Activated CD4-positive, alpha-beta T cell treated with anti-CD3 and anti-CD28 coated beads, Interleukin-2, amount 10 ng/mL, durations not matched to agents 24 days and 14 days (primary cell): ENCODE data around the gene COPG1. TPM values are rescaled to one million over a fixed set of nuclear protein-coding genes. Genes with fewer than 3 reads are reported as not detected.
"Not testable (repeated sequence)": the region's sequence is repeated elsewhere in the genome, so short reads cannot be mapped to it uniquely, and the experiment has no call there.

Experiments
- DNase-seq: peaks from one replicate; pipeline ENCODE4 v3.0.0; 2022
- H3K27ac Mint-ChIP-seq: one replicate; pipeline ENCODE4 v1.8.0; 2022; ENCODE audit warnings: mild to moderate bottlenecking, mixed read lengths
- H3K27me3 Mint-ChIP-seq: one replicate; pipeline ENCODE4 v1.8.0; 2022; ENCODE audit warnings: mixed read lengths
- H3K36me3 Mint-ChIP-seq: one replicate; pipeline ENCODE4 v1.8.0; 2022; ENCODE audit warnings: low read depth, mild to moderate bottlenecking, mixed read lengths
- H3K4me1 Mint-ChIP-seq: one replicate; pipeline ENCODE4 v1.8.0; 2021; ENCODE audit warnings: mixed read lengths
- H3K4me3 Mint-ChIP-seq: one replicate; pipeline ENCODE4 v1.8.0; 2022; ENCODE audit warnings: mild to moderate bottlenecking, moderate library complexity, mixed read lengths
- H3K9me3 Mint-ChIP-seq: one replicate; pipeline ENCODE4 v1.8.0; 2021; ENCODE audit warnings: mixed read lengths
- intact Hi-C: fragments of 100-400 bp; cut with micrococcal nuclease; formaldehyde crosslinking; loops from one replicate; pipeline ENCODE4 v1.15.1; 2023
- total RNA-seq: library from RNA; stranded (reverse); gene quantifications from 2 replicates; pipeline ENCODE4 v1.2.3, GENCODE V29; 2022

Gene COPG1
- total RNA-seq, 1 donor from 2014 or later, result 142 TPM

DNA sequence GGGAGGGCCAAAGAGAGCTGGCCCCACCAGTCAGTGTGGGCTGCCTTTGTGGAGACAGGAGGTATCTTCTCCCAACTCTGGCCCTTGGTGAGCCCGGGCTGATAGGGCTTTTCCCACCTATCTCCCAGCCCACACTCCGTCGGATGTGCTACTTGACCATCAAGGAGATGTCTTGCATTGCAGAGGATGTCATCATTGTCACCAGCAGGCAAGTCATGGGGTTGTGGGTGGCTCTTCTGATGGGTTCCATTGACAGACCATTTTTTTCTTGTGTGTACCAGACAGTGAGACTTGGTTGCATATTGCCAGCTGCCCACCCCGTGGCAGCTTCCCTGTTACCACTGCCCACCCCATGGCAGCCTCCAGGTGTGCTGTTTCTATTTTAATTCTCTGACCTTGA is 3.3 kb downstream of the COPG1 start:
- DNase-seq, result no peak
- Mint-ChIP-seq H3K4me3 (no peak overlapping the region), H3K4me1 (peaks cover 32% of the 10 kb centered on the region), H3K27me3 (no peaks in the 10 kb centered on the region), H3K9me3 (no peaks in the 10 kb centered on the region), H3K27ac (no peak overlapping the region), H3K36me3 (peaks cover 66% of the 10 kb centered on the region)
- intact Hi-C loops, result no loop called here

DNA sequence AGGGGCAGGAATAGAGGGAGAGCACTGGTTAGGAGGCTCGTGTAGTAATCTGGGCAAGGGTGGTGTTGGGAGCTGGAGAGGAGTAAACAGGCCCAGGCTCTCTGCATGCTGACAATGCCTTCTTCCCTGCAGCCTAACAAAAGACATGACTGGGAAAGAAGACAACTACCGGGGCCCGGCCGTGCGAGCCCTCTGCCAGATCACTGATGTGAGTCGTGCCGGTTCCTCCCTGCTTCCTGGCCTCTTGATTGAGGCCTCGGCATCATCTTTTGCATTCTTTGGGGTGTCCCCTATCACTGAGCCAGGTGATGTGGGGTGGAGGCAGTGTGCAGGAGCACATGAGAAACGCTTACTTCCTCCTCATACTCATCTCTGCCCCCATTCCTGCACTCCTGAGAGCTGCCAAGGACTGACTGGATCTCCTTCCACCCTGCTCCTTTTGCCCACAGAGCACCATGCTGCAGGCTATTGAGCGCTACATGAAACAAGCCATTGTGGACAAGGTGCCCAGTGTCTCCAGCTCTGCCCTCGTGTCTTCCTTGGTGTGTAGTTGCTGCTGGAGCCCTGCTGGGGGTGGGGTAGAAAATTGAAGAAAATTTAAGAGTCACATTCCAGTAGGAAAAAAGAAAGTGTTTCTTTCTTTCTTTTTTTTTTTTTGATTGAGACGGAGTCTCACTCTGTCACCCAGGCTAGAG is 5.3 kb downstream of the COPG1 start:
- Mint-ChIP-seq H3K4me3 (no peak overlapping the region), H3K4me1 (peaks cover 18% of the 10 kb centered on the region), H3K27ac (no peak overlapping the region)

DNA sequence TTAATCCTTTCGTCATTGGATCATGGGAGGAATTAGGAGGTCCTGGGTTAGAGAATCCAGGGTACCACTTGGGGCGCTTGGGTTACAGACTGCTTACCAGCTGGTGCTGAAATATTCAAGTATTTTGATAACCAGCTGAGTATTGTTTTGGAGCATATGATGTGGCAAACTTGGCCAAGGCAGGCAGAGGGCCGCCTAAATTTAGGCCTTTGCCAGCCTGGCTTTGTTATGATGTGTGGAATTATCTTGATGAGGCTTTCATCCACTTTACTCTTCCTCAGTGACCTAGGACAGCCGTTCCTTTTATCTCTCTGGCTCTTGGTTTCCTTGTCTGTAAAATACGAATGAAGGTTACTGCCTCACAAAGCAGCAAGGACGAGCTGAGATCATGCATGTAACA is 6.9 kb downstream of the COPG1 start:
- no peak overlapping the region for H3K4me3 Mint-ChIP-seq
- intact Hi-C loops, result no loop called here
- no peak for DNase-seq
- no peak overlapping the region for H3K27ac Mint-ChIP-seq
- H3K36me3 Mint-ChIP-seq, result peaks cover 81% of the 10 kb centered on the region
- no peaks in the 10 kb centered on the region for H3K27me3 Mint-ChIP-seq
- no peaks in the 10 kb centered on the region for H3K9me3 Mint-ChIP-seq
- peaks cover 14% of the 10 kb centered on the region for H3K4me1 Mint-ChIP-seq

More for the DNA sequence above, 5.3 kb downstream of the COPG1 start:
- no peaks in the 10 kb centered on the region for H3K9me3 Mint-ChIP-seq
- no peak for DNase-seq
- intact Hi-C loops, result no loop called here
- peaks cover 76% of the 10 kb centered on the region for H3K36me3 Mint-ChIP-seq
- H3K27me3 Mint-ChIP-seq, result no peaks in the 10 kb centered on the region

DNA sequence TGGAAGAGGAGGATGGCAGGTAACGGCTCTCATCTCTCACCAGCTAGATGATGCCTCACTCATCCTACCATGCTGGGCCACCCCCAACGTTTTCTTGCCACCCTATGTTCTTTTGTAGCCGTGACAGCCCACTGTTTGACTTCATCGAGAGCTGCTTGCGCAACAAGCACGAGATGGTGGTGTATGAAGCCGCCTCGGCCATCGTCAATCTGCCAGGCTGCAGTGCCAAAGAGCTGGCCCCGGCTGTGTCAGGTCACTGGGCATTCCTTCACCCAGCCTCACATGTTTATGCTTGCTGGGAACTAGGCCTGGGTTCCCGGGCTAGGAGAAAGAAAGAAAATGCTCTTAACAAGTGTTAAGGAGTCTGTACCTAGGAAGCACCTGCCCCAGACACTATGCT is 8.2 kb downstream of the COPG1 start:
- Mint-ChIP-seq H3K27ac (no peak overlapping the region), H3K4me1 (peaks cover 8% of the 10 kb centered on the region), H3K36me3 (peaks cover 80% of the 10 kb centered on the region), H3K4me3 (no peak overlapping the region), H3K27me3 (no peaks in the 10 kb centered on the region), H3K9me3 (no peaks in the 10 kb centered on the region)
- DNase-seq, result no peak
- intact Hi-C loops, result no loop called here

DNA sequence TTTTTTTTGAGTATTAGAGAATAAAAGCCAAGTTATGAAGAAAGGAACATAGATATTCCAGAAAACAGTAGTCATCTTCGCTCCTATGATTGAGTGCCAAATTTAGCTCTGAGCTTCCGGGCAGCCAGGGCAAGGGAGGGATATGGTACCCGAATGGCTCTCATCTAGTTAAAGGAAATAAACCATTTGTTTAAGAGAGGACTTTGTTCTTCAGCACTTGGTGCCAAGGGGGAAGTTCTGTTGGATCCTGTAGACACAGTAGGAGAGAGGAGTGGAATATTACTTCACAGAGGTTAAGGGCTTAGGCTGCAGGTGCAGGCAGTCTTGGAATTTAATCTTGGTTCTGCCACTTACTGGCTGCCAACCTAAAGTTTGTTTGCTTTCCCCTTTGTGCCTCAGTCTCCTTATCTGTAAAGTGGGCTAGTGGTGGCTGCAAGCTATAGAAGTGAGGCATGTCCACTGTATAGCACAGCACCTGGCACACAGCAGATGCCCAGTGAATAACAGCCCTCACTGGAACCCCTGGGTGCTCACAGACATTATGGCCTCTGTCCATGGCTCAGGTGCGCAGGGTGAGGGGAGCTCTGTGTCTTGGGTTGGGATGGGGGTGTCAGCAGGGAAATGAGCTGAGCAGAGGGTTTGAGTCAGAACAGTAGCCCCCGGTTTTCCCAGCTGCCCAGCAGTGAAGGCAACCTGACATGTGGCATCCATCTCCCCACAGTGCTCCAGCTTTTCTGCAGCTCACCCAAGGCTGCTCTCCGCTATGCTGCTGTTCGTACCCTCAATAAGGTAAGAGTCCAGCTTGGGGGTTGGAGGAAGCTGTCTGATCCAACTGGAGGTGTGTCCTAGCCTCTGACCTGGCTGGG is 10.4 kb downstream of the COPG1 start:
- Mint-ChIP-seq H3K27me3 (no peaks in the 10 kb centered on the region), H3K4me3 (no peak overlapping the region), H3K9me3 (no peaks in the 10 kb centered on the region), H3K27ac (peak overlapping the region; percentile 72), H3K36me3 (peaks cover 76% of the 10 kb centered on the region), H3K4me1 (peaks cover 11% of the 10 kb centered on the region)
- no peak for DNase-seq
- intact Hi-C loops, result no loop called here

DNA sequence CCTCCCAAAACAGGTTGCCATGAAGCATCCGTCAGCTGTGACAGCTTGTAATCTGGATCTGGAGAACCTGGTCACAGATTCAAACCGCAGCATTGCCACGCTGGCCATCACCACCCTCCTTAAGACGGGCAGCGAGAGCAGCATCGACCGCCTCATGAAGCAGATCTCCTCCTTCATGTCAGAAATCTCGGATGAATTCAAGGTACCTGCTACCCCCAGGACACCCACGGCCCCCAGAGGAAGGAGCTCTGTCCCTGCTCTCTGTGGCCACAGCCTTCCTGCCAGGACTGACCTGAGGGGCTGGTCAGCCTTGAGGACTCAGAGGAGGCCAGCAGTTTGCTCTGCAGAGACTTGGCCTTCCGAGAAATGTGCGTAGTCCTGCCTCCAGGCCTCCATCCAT is 11.2 kb downstream of the COPG1 start:
- H3K4me1 Mint-ChIP-seq, result peaks cover 10% of the 10 kb centered on the region
- no peaks in the 10 kb centered on the region for H3K27me3 Mint-ChIP-seq
- no peak for DNase-seq
- H3K36me3 Mint-ChIP-seq, result peaks cover 78% of the 10 kb centered on the region
- H3K27ac Mint-ChIP-seq, result no peak overlapping the region
- H3K9me3 Mint-ChIP-seq, result no peaks in the 10 kb centered on the region
- intact Hi-C loops, result no loop called here
- H3K4me3 Mint-ChIP-seq, result no peak overlapping the region

DNA sequence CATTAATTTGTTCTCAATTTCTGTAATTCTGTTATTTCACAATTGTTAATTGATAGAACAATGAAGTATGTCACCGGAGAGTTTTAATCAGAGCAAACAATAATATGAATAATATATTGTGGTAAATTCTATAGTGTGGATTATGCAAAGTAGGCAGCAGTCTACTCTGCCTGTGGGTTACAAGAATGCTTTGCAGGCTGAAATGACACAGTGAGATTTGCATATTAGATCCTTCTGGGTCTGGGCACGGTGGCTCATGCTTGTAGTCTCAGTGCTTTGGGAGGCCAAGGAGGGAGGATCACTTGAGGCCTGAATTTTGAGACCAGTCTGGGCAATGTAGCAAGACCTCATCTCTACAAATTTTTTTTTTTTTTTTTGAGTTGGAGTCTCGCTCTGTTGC is 12.5 kb downstream of the COPG1 start:
- intact Hi-C loops, result no loop called here
- no peaks in the 10 kb centered on the region for H3K9me3 Mint-ChIP-seq
- no peak for DNase-seq
- H3K27me3 Mint-ChIP-seq, result no peaks in the 10 kb centered on the region
- peaks cover 73% of the 10 kb centered on the region for H3K36me3 Mint-ChIP-seq
- H3K4me1 Mint-ChIP-seq, result peaks cover 10% of the 10 kb centered on the region
- H3K27ac Mint-ChIP-seq, result no peak overlapping the region
- H3K4me3 Mint-ChIP-seq, result no peak overlapping the region

DNA sequence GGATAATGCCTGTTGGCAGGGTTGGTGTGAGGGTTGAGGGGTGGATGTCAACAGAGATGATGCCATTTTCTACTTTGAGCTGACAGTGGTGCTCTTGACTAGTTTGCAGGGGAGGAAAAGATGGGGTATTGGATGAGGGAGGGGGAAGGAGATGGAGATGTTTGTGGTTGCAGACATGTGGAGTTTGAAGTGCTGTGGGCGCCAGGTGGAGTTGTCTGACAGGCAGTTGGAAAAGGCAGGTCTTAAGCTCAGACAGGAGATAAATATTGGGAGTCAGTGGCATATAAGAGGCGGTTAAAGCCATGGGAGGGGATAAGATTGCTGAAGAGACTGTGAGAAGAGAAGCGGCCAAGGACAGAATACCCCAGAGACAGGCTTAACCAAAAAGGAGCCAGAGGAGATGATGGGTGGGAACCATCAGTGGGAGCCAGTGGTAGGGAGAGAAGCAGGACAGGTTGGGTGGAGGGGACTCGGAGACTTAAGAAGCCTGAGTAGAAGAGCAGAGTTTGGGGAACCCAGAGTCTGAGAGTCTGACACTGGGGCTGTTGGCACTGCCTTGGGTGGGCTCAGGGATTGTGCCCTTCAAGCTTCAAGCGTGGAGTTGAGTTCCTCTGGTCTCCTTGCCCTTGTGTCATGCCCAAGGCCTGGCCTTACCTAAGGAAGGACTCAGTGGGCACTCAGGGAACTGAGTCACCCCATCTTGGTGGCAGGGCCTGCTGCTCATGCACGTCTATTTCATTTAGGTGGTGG is 13.9 kb downstream of the COPG1 start:
- Mint-ChIP-seq H3K4me1 (peaks cover 10% of the 10 kb centered on the region), H3K4me3 (no peak overlapping the region), H3K36me3 (peaks cover 73% of the 10 kb centered on the region), H3K9me3 (no peaks in the 10 kb centered on the region), H3K27me3 (no peaks in the 10 kb centered on the region), H3K27ac (peak overlapping the region; percentile 50)
- intact Hi-C loops, result no loop called here
- no peak for DNase-seq

DNA sequence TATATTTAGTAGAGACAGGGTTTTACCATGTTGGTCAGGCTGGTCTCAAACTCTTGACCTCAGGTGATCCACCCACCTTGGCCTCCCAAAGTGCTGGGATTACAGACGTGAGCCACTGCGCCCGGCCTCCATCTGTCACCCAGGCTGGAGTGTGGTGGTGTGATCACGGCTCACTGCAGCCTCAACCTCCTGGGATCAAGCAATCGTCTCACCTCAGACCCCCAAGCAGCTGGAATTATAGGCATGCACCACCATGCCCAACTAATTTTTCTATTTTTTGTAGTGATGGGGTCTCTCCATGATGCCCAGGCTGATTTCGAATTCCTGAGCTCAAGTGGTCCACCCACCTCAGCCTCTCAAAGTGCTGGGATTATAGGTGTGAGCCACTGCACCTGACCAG is 15.6 kb downstream of the COPG1 start:
- H3K27ac Mint-ChIP-seq, H3K9me3 Mint-ChIP-seq, intact Hi-C loops, DNase-seq, H3K4me3 Mint-ChIP-seq, H3K27me3 Mint-ChIP-seq, H3K4me1 Mint-ChIP-seq: not testable (repeated sequence)
- H3K36me3 Mint-ChIP-seq, result peaks cover 74% of the 10 kb centered on the region

DNA sequence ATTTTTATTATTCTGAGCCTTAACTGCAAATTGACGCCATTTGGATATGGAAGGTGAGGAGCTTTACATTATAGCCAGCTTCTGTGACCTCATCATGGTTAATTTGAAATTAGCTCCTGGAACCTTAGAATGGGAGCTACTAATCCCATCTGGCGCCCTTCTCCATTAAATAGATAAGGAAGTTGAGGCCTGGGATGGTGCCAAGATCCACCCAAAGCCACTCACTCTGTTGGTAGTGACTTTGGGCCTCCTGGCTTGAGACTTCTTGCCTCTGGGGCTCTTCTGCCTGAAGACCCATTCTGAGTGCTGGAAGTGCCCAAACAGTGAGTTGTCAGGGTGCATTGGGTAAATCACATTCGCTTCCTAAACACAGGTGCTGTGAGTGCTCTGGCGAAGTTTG is 17.2 kb downstream of the COPG1 start:
- no peak overlapping the region for H3K4me3 Mint-ChIP-seq
- peaks cover 73% of the 10 kb centered on the region for H3K36me3 Mint-ChIP-seq

DNA sequence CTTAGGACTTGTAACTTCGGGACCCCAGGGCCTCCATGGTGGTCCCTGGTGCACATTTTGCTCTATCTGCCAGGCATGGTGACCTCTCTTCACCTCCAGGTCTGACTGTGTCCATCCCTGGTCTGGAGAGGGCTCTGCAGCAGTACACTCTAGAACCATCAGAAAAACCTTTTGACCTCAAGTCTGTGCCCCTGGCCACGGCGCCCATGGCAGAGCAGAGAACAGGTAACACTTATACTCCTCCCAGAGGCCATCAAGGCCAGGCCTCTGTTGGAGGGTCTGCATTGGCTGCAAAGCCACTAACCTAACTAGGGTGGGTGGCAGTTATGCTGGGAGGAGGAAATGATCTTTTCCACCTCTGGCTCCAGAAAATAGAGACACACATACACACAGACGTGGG is 19.0 kb downstream of the COPG1 start:
- Mint-ChIP-seq H3K27me3 (no peaks in the 10 kb centered on the region), H3K4me1 (no peaks in the 10 kb centered on the region), H3K9me3 (no peaks in the 10 kb centered on the region), H3K36me3 (peaks cover 71% of the 10 kb centered on the region), H3K4me3 (no peak overlapping the region), H3K27ac (no peak overlapping the region)
- intact Hi-C loops, result no loop called here
- DNase-seq, result no peak

More for the DNA sequence above, 17.2 kb downstream of the COPG1 start:
- H3K27me3 Mint-ChIP-seq, result no peaks in the 10 kb centered on the region
- peaks cover 5% of the 10 kb centered on the region for H3K4me1 Mint-ChIP-seq
- H3K27ac Mint-ChIP-seq, result no peak overlapping the region
- intact Hi-C loops, result no loop called here
- no peaks in the 10 kb centered on the region for H3K9me3 Mint-ChIP-seq
- DNase-seq, result no peak

DNA sequence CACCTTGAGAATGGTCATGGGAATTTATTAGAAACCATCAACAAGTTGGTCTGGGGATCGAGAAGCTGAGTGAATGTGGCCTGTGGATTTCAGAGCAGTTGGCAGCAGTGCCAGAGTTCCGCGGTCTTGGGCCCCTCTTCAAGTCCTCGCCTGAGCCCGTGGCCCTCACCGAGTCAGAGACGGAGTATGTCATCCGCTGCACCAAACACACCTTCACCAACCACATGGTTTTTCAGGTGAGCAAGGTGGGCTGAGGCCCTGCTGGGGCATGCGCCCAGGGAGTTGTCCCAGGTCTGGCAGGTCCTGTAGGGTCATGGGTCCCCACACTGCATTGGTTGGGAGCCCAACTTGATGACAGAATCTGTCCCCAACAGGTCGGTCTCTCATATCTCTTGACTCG is 22.3 kb downstream of the COPG1 start:
- H3K36me3 Mint-ChIP-seq, result peaks cover 78% of the 10 kb centered on the region
- no peaks in the 10 kb centered on the region for H3K9me3 Mint-ChIP-seq
- DNase-seq, result no peak
- H3K4me3 Mint-ChIP-seq, result no peak overlapping the region
- no peaks in the 10 kb centered on the region for H3K27me3 Mint-ChIP-seq
- intact Hi-C loops, result loop anchor here (10.0 kb wide), 1 partner anchor 397 kb away; the partner anchor contains the start of gene ACAD9
- peaks cover 2% of the 10 kb centered on the region for H3K4me1 Mint-ChIP-seq
- H3K27ac Mint-ChIP-seq, result no peak overlapping the region

DNA sequence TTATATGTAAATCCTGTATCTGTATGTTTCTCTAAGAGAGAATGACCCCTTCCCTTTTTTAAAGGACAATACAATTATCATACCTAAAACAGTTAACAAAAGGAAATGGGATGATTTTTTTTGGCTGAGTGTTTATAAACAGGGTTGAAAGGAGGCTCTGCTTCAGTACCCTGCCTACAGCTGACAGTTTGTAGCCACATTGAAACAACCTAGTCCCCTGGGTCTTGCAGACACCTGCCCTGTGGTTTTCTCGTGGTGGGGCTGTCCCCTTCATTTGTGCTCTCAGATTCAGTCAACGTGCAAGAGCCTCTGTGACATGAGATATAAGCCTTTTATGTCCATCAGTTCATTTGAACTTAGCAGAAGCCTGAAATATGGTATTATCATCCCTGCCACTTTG is 27.0 kb downstream of the COPG1 start:
- peak overlapping the region; percentile 51 for H3K27ac Mint-ChIP-seq
- intact Hi-C loops, result loop anchor here (10.0 kb wide), 1 partner anchor 402 kb away; the partner anchor contains the start of gene ACAD9
- DNase-seq, result peak; percentile 62

More for the DNA sequence above, 27.0 kb downstream of the COPG1 start:
- Mint-ChIP-seq H3K36me3 (peaks cover 66% of the 10 kb centered on the region), H3K4me3 (no peak overlapping the region), H3K9me3 (no peaks in the 10 kb centered on the region), H3K4me1 (peaks cover 28% of the 10 kb centered on the region), H3K27me3 (no peaks in the 10 kb centered on the region)
